ENCODE data around the gene SULT1C3.

SULT1C3 gene

DNA sequence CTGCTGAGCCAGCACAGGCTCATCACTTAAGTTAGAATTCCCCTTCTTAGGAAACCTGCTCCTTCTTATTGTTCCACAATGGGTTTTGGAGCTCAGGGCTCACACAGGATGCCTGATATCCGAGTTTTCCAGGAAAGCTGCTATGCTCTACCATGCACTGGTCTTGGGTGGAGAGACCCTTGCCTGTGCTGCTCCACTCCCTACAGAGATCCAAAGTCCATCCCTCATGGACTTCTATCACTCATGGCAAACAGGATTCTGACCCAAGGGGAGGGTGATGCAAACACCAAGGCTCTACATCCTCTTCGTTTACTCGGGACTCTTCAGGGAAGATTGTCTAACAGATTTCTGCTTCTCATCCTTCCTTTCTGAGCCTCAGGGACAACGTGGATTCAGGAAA is 54.1 kb downstream of the SULT1C3 start:
- TF ChIP-seq POLR2AphosphoS5 (IDR thresholded peaks at IDR 0.05; ENCODE audit: low read depth, low read length) (no peak), TAF1 (IDR thresholded peaks at IDR 0.05; ENCODE audit: borderline replicate concordance, insufficient read depth, low read length) (no peak), FOXP2 (optimal IDR thresholded peaks at IDR 0.05; ENCODE audit: borderline replicate concordance, extremely low read depth, extremely low read length, insufficient read depth) (no peak), SIN3A (IDR thresholded peaks at IDR 0.05; ENCODE audit: borderline replicate concordance, insufficient read depth, low read length) (no peak)
- TF ChIP-seq, protein P1, sequence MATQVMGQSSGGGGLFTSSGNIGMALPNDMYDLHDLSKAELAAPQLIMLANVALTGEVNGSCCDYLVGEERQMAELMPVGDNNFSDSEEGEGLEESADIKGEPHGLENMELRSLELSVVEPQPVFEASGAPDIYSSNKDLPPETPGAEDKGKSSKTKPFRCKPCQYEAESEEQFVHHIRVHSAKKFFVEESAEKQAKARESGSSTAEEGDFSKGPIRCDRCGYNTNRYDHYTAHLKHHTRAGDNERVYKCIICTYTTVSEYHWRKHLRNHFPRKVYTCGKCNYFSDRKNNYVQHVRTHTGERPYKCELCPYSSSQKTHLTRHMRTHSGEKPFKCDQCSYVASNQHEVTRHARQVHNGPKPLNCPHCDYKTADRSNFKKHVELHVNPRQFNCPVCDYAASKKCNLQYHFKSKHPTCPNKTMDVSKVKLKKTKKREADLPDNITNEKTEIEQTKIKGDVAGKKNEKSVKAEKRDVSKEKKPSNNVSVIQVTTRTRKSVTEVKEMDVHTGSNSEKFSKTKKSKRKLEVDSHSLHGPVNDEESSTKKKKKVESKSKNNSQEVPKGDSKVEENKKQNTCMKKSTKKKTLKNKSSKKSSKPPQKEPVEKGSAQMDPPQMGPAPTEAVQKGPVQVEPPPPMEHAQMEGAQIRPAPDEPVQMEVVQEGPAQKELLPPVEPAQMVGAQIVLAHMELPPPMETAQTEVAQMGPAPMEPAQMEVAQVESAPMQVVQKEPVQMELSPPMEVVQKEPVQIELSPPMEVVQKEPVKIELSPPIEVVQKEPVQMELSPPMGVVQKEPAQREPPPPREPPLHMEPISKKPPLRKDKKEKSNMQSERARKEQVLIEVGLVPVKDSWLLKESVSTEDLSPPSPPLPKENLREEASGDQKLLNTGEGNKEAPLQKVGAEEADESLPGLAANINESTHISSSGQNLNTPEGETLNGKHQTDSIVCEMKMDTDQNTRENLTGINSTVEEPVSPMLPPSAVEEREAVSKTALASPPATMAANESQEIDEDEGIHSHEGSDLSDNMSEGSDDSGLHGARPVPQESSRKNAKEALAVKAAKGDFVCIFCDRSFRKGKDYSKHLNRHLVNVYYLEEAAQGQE (IDR thresholded peaks at IDR 0.05; ENCODE audit: insufficient read depth in 1 of 2, low read depth in 2 of 2, low read length in 2 of 2), result no peak

DNA sequence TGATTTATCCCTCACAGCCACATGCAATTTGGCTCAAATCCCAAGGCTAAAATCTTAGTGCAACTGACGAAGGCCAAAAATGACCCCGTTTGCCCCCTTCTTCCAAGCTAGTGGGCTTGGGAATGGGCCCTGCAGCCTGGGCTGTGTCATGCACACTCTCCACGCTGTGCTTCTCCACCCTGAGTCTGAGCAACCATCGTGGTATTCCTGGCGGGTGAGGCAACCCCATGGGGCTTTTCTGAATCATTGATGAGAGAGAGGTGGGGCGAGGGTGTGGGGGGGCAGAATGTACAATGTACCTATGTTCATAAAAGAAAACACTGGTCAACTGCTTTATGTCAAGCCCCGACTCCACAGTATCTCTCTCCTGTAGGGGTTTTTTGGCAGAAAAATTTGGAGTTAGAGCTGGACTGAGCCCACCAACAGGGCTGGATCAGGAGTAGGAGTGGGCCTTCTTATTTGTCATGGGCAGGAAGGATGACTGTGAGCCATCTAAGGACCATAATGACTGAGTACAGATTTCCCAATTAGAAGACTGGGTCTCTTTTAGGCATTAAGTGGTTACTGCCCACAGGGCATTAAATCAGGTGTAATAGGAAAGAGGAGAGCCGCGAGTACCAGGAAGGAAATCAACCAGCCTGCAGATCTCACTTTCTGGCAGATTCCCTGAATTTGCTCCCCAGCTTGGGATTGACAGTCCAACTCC is 57.8 kb downstream of the SULT1C3 start:
- TF ChIP-seq POLR2AphosphoS5 (IDR thresholded peaks at IDR 0.05; ENCODE audit: low read depth, low read length) (no peak), SIN3A (IDR thresholded peaks at IDR 0.05; ENCODE audit: borderline replicate concordance, insufficient read depth, low read length) (no peak), FOXP2 (optimal IDR thresholded peaks at IDR 0.05; ENCODE audit: borderline replicate concordance, extremely low read depth, extremely low read length, insufficient read depth) (no peak), TAF1 (IDR thresholded peaks at IDR 0.05; ENCODE audit: borderline replicate concordance, insufficient read depth, low read length) (no peak)
- TF ChIP-seq, protein P1 (IDR thresholded peaks at IDR 0.05; ENCODE audit: insufficient read depth in 1 of 2, low read depth in 2 of 2, low read length in 2 of 2), result no peak

DNA sequence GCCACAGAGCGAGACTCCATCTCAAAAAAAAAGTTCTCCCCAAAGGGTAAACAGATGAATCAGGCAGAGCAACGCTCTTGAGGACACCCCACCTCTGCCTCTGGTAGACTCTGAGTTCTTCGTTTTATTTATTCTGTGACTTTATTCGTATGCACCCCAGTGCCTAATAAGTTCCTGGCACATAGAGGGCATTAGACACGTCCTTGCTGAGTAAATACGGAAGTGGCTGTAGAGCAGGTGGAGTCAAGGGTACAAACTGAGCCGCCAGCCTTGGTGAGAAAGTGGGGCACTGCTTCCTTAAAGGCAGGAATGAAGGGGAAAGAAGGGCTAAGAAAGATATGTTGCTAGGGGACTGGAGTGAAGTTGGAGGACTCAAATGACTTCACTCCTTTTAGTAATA is 61.8 kb downstream of the SULT1C3 start:
- no peak for TF ChIP-seq FOXP2 (optimal IDR thresholded peaks at IDR 0.05; ENCODE audit: borderline replicate concordance, extremely low read depth, extremely low read length, insufficient read depth)
- TF ChIP-seq, protein P1 (IDR thresholded peaks at IDR 0.05; ENCODE audit: insufficient read depth in 1 of 2, low read depth in 2 of 2, low read length in 2 of 2), result no peak
- no peak for TF ChIP-seq POLR2AphosphoS5 (IDR thresholded peaks at IDR 0.05; ENCODE audit: low read depth, low read length)
- TF ChIP-seq TAF1 (IDR thresholded peaks at IDR 0.05; ENCODE audit: borderline replicate concordance, insufficient read depth, low read length), result no peak
- no peak for TF ChIP-seq SIN3A (IDR thresholded peaks at IDR 0.05; ENCODE audit: borderline replicate concordance, insufficient read depth, low read length)

DNA sequence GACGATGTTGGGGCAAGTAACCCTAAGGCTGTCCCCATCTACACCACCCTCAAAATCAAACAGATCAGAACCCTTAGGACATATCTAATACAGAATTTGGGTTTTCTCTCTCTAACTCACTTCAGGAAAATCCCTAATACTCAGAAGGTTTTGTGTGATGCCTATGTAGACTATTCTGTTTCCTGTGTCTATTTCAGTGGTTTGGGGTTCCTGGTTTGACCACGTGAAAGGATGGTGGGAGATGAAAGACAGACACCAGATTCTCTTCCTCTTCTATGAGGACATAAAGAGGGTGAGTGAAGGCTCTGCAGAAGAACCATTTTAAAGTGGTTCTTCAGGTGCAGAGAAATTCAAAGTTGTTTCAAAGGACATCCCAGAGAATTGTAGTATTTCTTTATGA is 65.2 kb downstream of the SULT1C3 start:
- TF ChIP-seq FOXP2 (optimal IDR thresholded peaks at IDR 0.05; ENCODE audit: borderline replicate concordance, extremely low read depth, extremely low read length, insufficient read depth) (no peak), POLR2AphosphoS5 (IDR thresholded peaks at IDR 0.05; ENCODE audit: low read depth, low read length) (no peak), TAF1 (IDR thresholded peaks at IDR 0.05; ENCODE audit: borderline replicate concordance, insufficient read depth, low read length) (no peak), SIN3A (IDR thresholded peaks at IDR 0.05; ENCODE audit: borderline replicate concordance, insufficient read depth, low read length) (no peak)
- TF ChIP-seq, protein P1 (IDR thresholded peaks at IDR 0.05; ENCODE audit: insufficient read depth in 1 of 2, low read depth in 2 of 2, low read length in 2 of 2), result no peak
